ENCODE data around the gene LMF2. TPM values are rescaled to one million over a fixed set of nuclear protein-coding genes. Genes with fewer than 3 reads are reported as not detected.

The LMF2 gene
- polyA plus RNA-seq, 3 donors: 15.0 to 145 (median 16.6) TPM

DNA sequence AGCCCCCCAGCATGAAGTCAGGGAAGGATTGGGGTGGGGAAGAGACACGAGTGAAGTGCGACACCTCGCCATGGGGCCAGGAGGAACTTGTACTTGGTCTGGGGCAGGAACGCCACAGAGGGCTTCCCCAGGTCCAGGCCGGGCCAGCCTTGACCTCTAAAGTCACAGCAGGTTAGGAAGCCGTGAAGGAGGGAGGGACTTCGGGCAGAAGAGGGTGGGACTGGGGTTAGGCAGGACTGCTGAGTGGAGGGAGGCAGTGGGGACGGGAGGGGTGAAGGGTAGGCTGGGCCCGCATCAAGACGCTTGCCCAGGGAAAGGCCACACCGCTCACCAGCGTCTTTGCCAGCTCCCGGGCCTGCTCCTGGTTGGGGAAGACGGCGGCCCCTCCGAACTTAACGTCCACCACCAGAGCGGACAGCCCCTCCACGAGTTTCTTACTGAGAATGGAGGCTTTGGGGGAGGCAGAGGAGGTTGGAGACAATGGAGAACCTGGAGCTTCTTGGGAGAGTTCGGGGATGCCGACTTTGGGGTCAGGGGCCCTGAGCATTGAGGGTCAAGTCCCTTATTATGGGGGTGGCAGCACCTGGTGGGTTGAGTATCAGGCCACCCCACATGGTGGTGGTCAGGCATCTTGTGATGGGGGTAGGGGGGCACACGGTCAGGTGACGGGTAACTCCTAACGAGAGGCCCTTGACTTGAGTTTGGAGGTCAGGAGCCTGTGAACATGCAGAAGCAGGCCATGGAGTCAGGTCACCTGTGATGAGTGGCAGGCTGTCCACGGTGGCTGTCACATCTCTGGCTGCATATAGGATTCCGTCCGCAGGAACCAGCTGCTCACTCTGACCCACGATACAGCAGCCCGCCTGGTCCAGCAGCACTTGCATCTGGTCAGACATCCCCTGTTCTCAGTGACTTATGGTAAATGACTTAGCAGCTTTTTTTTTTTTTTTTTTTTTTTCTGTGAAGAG lies 19.6 kb upstream of the LMF2 start:
- Histone ChIP-seq H3K79me2 (ENCODE audit: insufficient read depth, low read length) (peaks cover 76% of the 10 kb centered on the region), H2AFZ (ENCODE audit: insufficient read depth, low read depth, low read length, poor library complexity, severe bottlenecking) (no peak overlapping the region), H3K27me3 (ENCODE audit: control insufficient read depth in 2 of 2, insufficient read depth in 2 of 2, low read length in 2 of 2) (no peaks in the 10 kb centered on the region), H3K36me3 (replicated peaks in 1 of 2; ENCODE audit: control insufficient read depth in 1 of 2, insufficient read depth in 2 of 2, low read length in 2 of 2) (peaks cover 36 to 44% of the 10 kb centered on the region in 2 donors), H3K27ac (ENCODE audit: low read depth in 1 of 2, low read length in 2 of 2) (peak overlapping the region; percentile 100), H3K4me3 (replicated peaks in 1 of 3; ENCODE audit: low read depth in 2 of 3, low read length in 3 of 3) (peak overlapping the region; percentile 72 to 99 (median 73)), H3K9ac (ENCODE audit: insufficient read depth, low read length, poor library complexity, severe bottlenecking) (peak overlapping the region; percentile 100), H3K4me1 (ENCODE audit: control insufficient read depth in 1 of 2, insufficient read depth in 2 of 2, low read length in 2 of 2) (peaks cover 44 to 71% of the 10 kb centered on the region in 2 donors), H3K9me3 (replicated peaks in 1 of 2; ENCODE audit: control insufficient read depth in 1 of 2, insufficient read depth in 1 of 2, low read length in 2 of 2) (no peaks in the 10 kb centered on the region), H4K20me1 (ENCODE audit: insufficient read depth, low read length) (peaks cover 76% of the 10 kb centered on the region), H3K4me2 (replicated peaks; ENCODE audit: extremely low read depth, low read length, poor library complexity, severe bottlenecking) (peak overlapping the region; percentile 95)
- Mint-ChIP-seq H3K27ac (peak overlapping the region; percentile 94 to 100 (median 97)), H3K36me3 (peaks cover 36 to 50% of the 10 kb centered on the region in 2 donors), H3K4me1 (peaks cover 30% of the 10 kb centered on the region), H3K9me3 (no peaks in the 10 kb centered on the region), H3K4me3 (peak overlapping the region; percentile 91 to 95), H3K27me3 (ENCODE audit: low read depth in 3 of 3) (no peaks in the 10 kb centered on the region)
- 15% methylated on average over 27 of the region's 29 CpGs for WGBS (ENCODE audit: insufficient coverage)
- TF ChIP-seq, protein P1, sequence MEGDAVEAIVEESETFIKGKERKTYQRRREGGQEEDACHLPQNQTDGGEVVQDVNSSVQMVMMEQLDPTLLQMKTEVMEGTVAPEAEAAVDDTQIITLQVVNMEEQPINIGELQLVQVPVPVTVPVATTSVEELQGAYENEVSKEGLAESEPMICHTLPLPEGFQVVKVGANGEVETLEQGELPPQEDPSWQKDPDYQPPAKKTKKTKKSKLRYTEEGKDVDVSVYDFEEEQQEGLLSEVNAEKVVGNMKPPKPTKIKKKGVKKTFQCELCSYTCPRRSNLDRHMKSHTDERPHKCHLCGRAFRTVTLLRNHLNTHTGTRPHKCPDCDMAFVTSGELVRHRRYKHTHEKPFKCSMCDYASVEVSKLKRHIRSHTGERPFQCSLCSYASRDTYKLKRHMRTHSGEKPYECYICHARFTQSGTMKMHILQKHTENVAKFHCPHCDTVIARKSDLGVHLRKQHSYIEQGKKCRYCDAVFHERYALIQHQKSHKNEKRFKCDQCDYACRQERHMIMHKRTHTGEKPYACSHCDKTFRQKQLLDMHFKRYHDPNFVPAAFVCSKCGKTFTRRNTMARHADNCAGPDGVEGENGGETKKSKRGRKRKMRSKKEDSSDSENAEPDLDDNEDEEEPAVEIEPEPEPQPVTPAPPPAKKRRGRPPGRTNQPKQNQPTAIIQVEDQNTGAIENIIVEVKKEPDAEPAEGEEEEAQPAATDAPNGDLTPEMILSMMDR (IDR thresholded peaks at IDR 0.05): no peak
- intact Hi-C loops (cut with micrococcal nuclease): loop anchor here (2.0 to 5.0 kb wide), 5 partner anchors 18 to 95 kb away; partner anchors contain the start of genes CHKB (in 2 of the 2), NCAPH2 (in 2 of the 2) and SYCE3 (in 2 of the 2)
- peak; percentile 60 to 81 (median 80) for DNase-seq

DNA sequence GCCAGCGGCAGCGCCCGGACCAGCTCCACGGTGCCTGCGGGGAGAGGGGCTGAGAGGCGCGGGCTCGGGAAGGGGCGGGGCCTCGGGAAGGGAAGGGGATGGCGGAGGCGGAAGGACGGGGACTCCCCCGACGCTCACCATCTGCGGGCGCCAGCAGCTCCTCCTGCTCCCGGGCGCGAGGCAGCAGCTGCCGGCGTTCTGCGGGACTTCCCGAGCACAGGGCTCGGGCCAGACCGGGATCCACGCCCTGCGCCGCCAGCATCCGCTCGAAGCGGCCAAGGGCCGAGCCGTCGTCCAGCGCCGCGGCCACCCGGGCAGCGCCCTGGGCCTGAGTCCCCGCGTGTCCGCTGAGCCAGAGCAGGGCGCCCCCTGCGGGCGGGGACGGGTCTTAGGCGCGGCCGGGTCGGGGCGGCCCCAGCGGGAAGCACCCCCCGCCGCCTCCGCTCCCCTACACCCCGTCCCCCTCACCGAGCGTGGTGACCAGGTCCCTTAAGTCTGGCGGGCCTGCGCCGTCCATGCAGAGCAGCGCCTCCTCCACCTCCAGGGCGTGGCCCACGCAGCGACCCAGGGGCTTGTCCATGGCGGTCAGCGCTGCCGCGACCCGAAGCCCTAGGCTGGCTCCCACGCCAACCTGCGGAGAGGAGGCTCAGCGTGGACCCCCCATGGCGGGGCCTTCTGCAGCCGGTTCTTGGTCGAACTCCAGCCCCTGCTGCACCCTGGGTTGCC lies 18.8 kb upstream of the LMF2 start:
- H3K36me3 ChIP-seq (replicated peaks in 1 of 2; ENCODE audit: control insufficient read depth in 1 of 2, insufficient read depth in 2 of 2, low read length in 2 of 2): peaks cover 44 to 52% of the 10 kb centered on the region in 2 donors
- H3K4me3 ChIP-seq (replicated peaks in 1 of 3; ENCODE audit: low read depth in 2 of 3, low read length in 3 of 3): peak overlapping the region; percentile 72 to 99 (median 73)
- H3K9me3 Mint-ChIP-seq: no peaks in the 10 kb centered on the region
- no peaks in the 10 kb centered on the region for H3K9me3 ChIP-seq (replicated peaks in 1 of 2; ENCODE audit: control insufficient read depth in 1 of 2, insufficient read depth in 1 of 2, low read length in 2 of 2)
- no peaks in the 10 kb centered on the region for H3K27me3 ChIP-seq (ENCODE audit: control insufficient read depth in 2 of 2, insufficient read depth in 2 of 2, low read length in 2 of 2)
- no peak overlapping the region for H2AFZ ChIP-seq (ENCODE audit: insufficient read depth, low read depth, low read length, poor library complexity, severe bottlenecking)
- intact Hi-C loops (cut with micrococcal nuclease): loop anchor here (2.0 to 5.0 kb wide), 5 partner anchors 17 to 96 kb away; partner anchors contain the start of genes CHKB (in 2 of the 2), NCAPH2 (in 2 of the 2) and SYCE3 (in 2 of the 2)
- H3K4me1 Mint-ChIP-seq: peaks cover 30% of the 10 kb centered on the region
- H4K20me1 ChIP-seq (ENCODE audit: insufficient read depth, low read length): peaks cover 84% of the 10 kb centered on the region
- DNase-seq: peak; percentile 66 to 82 (median 76)
- peak overlapping the region; percentile 94 to 100 (median 97) for H3K27ac Mint-ChIP-seq
- H3K27ac ChIP-seq (ENCODE audit: low read depth in 1 of 2, low read length in 2 of 2): peak overlapping the region; percentile 100
- H3K27me3 Mint-ChIP-seq (ENCODE audit: low read depth in 3 of 3): no peaks in the 10 kb centered on the region
- peaks cover 36 to 57% of the 10 kb centered on the region in 2 donors for H3K36me3 Mint-ChIP-seq
- peaks cover 68% of the 10 kb centered on the region for H3K79me2 ChIP-seq (ENCODE audit: insufficient read depth, low read length)
- WGBS (ENCODE audit: insufficient coverage): under 1% methylated on average over 66 of the region's 77 CpGs
- H3K4me1 ChIP-seq (ENCODE audit: control insufficient read depth in 1 of 2, insufficient read depth in 2 of 2, low read length in 2 of 2): peaks cover 44 to 71% of the 10 kb centered on the region in 2 donors
- H3K4me2 ChIP-seq (replicated peaks; ENCODE audit: extremely low read depth, low read length, poor library complexity, severe bottlenecking): peak overlapping the region; percentile 95
- H3K4me3 Mint-ChIP-seq: peak overlapping the region; percentile 91 to 95
- H3K9ac ChIP-seq (ENCODE audit: insufficient read depth, low read length, poor library complexity, severe bottlenecking): peak overlapping the region; percentile 100
- TF ChIP-seq, protein P1 (IDR thresholded peaks at IDR 0.05): peak; percentile 57
